GM18868 (cell line): ENCODE results near the gene KCNJ18.
"Not testable (repeated sequence)": the region's sequence is repeated elsewhere in the genome, so short reads cannot be mapped to it uniquely, and the experiment has no call there.

ENCODE experiments used
- ATAC-seq: cut with Tn5 transposase; IDR thresholded peaks from one replicate; pipeline ENCODE4 v1.9.1; 2021; ENCODE audit warnings: mild to moderate bottlenecking, moderate library complexity; ENCODE audit not compliant: unreplicated experiment

The KCNJ18 gene

DNA sequence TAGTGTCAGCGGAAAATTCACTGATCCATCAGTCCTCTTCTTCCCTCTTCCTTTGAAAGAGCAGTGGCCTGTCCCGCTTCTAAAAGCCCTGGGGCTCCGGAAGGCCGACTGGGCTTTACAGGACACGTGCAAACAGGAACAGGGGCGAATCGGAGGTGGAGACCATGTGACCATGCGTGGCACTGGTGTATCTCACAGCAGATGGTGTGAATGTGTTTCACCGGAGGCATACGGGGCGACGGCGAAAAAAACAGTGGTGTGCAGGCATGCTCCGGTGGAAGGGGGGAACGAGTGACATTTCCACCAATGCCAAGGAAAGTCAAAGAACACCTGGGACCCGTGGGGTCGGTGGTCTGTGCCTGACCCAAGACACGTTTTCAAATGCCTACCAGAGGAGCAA lies 8.4 kb upstream of the KCNJ18 start:
- not testable (repeated sequence) for ATAC-seq

DNA sequence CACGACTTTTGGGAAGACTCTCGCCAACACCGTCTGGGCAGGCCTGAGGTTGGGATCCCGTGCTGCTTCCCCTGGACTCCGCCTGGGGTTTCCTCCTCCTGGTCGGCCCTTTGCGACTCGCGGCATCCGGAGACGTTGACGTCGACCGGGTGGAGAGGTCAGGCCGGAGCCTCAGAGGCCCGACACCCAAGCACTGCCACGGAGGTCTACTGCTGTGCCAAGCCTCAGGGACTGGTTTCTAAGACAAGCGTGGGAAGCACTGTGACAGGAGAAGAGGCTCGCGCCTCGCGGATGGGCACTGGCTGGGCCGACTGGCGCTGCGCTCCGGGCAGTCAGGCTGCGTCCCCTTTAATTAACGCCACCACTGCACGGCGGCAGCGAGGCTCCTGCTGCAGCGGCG lies 7.9 kb upstream of the KCNJ18 start:
- ATAC-seq: not testable (repeated sequence)

- ATAC-seq: not testable (repeated sequence)
These were observed 7.1 kb upstream of the KCNJ18 start for GRCh38 chr17:21685061-21685795.

DNA sequence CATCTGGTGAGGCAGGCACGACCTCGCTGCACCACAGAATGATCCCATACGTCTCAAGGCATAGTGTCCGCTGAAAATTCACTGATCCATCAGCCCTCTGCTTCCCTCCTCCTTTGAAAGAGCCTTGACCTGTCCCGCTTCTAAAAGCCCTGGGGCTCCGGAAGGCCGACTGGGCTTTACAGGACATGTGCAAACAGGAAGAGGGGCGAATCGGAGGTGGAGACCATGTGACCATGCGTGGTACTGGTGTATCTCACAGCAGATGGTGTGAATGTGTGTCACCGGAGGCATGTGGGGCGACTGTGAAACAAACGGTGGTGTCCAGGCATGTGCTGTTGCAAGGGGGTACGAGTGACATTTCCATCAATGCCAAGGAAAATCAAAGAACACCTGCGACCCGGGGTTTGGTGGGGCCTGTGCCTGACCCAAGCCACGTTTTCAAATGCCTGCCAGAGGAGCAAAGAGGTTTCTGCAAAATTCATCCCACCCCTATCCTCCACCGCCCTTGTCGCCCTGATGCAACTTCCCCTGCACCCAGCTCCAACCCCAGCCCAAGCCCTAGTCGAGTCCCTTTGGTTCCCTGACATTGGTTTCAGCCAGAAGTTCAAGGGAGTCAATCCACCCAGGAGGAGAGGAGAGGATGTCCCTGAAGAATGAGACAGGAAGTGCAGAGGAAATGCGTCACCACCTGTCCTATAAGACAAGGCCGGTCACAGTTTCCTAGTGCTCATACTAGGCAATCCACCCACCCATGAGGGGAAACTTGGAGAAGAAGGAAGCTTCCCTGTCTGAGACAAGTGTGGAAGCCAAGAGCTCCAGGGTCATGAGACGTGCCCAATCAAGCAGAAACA lies 5.9 kb upstream of the KCNJ18 start:
- no peak for ATAC-seq

- no peak for ATAC-seq
These were observed 5.0 kb upstream of the KCNJ18 start for GRCh38 chr17:21687136-21687953.

DNA sequence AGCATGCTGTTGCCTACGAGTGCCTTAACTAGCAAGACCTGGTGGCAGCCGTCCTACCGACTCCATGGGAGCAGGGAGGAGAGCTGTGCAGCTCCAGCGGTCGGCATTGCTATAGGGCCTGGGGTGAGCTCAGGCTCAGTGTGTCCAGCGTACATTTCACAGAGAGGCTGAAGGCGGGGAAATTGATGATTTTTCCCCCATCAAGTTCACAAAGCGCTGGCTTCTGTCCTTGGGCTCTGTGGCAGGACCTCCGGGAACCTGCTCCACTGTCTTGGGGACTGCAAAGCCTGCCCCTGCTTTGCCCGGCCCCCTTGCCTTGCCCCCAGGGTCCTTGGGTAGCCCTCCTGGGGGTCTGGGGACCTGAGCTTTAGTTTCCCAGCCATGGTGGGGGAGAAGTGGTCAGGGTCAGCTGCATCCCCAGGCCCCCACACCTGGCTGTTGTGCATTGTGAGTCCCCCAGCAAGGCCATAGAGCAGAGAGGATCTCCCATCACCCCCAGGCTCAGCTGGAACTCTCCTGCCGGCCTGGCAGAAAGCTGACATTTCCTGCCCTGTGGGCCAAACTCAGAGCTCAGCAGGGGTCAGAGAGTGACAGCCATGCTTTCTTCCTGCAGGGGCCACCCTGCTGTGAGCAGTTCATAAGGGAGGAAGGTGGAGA lies 3.9 kb upstream of the KCNJ18 start:
- ATAC-seq: no peak

GRCh38 chr17:21689604-21690003 lies 2.7 kb upstream of the KCNJ18 start:
- ATAC-seq: no peak

DNA sequence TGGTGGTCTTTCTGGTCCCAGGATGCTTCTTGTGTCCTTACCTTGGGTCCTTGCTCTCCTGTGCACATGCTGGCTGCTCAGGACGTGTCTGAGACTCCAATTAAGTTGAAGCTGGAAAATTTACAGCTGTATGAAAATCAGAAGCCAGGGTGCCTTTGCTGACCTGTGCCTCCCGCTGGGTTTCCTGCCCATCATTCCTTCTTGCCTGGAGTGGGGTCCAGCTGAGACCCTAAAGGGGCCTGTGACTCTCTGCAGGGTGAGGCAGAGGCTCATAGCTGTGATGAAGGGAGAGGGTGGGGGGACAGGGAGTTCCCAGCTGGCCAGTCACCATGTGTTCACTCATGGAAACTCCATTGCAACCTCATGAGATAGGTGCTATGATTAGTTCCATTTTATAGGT lies 1.5 kb upstream of the KCNJ18 start:
- ATAC-seq: not testable (repeated sequence)

- not testable (repeated sequence) for ATAC-seq
These were observed 842 bp upstream of the KCNJ18 start for GRCh38 chr17:21691481-21691880.

- not testable (repeated sequence) for ATAC-seq
These were observed 362 bp downstream of the KCNJ18 start for GRCh38 chr17:21692704-21693065.

- not testable (repeated sequence) for ATAC-seq
These were observed 1.1 kb downstream of the KCNJ18 start for GRCh38 chr17:21693391-21693796.

GRCh38 chr17:21693937-21694336 lies 1.6 kb downstream of the KCNJ18 start:
- not testable (repeated sequence) for ATAC-seq

GRCh38 chr17:21696227-21696626 lies 3.9 kb downstream of the KCNJ18 start:
- ATAC-seq: not testable (repeated sequence)

DNA sequence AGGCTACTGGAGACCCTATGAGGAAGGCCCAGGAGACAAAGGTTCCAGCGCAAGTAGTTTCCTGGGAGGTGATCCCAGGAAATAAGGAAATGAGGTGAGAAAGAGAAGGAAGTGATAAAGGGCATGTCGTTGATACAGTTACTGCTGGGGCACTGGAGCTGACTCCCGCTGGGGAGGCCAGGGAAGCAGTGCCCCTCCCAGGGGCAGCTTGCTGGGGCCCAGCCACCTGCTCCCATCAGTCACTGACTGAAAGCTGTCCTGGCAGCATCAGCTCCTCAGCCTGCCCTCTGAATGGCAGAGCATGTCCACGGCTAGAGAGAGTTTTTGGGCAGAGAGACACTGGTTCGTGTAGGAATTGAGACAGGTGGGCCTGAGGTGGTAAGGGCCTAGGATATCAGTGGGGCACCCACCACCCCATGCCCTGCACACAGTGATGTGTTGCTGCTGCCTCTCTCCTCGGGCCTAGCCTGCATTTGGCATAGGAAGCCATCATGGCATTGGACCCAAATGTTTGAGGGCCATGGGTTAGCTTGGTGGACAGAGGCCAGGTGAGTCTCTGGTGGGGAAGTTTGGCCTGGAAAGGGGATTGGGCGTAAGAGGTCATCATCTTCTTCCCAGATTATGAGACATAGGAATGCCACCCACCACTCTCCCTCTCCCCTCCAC lies 4.7 kb downstream of the KCNJ18 start:
- not testable (repeated sequence) for ATAC-seq

GRCh38 chr17:21697508-21697860 lies 5.2 kb downstream of the KCNJ18 start:
- ATAC-seq: not testable (repeated sequence)

DNA sequence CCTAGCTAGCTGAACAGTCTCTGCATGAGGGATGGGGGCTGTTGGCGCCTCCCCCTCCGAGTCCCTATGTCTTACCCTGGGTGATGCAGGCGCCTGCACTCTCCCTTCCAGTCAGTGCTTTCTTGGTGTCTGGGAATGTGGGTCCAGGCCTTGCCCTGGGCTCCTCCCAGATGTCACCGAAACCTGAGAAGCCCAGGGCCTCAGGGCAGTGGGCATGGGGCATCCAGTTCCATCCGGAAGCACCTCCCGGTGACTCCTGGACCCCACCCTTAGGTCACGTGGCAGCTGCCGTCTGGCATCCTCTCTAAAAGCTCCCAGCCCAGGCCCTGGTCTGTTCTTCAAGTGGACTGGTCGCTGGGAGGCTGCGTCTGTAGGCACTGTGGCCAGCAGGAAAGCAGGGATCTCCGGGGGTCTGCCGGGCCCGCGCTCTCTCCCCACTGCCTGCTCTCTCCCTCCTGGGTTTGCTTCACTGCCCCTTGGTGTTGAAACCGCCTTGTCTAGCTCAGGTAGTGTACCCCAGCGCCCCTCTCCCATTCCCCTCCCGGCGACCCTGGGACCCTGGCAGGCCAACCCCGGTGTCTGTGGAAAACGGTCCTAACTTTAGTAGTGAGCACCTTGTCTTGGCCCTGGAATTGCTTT lies 6.2 kb downstream of the KCNJ18 start:
- not testable (repeated sequence) for ATAC-seq

DNA sequence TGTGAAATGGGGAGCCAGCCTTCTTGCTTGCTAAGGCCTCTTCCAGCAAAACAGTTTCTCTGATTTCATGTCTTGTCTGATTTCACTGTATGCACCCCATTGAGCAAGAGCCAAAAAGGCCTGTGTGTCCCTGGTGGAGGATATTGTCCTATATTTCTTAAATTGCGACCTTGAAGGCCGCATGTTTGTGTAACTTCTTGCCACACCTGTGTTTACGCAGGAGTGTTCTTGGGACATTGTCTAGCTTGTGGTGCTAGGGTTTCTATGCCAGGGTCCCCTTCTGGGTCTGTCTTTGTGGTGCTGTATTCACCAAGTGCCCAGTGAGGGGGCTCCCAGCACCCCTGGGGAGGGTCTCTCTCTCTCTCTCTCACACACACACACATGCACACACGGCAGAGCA lies 6.8 kb downstream of the KCNJ18 start:
- ATAC-seq: not testable (repeated sequence)

- not testable (repeated sequence) for ATAC-seq
These were observed 7.4 kb downstream of the KCNJ18 start for GRCh38 chr17:21699573-21700236.

DNA sequence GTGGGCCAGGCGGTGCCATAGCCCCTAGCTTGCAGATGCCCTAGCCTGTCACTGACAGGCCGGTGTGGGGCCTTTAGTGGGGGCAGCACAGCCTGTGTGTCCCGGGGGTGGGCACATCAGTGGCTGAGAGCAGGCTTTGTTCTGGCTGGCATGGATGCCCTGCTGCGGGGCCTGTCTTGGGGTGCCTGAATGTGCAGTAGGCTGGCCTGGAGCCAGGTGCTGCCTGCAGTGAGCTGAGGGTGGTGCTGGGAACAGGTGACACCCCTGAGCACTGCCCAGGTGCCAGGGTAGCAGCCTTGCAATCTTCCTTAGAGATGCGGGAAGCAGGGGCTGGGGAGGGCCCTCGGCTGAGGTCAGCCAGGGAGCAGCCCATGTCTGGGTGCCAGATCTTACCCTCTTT lies 8.8 kb downstream of the KCNJ18 start:
- ATAC-seq: not testable (repeated sequence)
